ENCODE results near the gene MAP2K2.

The MAP2K2 gene

DNA sequence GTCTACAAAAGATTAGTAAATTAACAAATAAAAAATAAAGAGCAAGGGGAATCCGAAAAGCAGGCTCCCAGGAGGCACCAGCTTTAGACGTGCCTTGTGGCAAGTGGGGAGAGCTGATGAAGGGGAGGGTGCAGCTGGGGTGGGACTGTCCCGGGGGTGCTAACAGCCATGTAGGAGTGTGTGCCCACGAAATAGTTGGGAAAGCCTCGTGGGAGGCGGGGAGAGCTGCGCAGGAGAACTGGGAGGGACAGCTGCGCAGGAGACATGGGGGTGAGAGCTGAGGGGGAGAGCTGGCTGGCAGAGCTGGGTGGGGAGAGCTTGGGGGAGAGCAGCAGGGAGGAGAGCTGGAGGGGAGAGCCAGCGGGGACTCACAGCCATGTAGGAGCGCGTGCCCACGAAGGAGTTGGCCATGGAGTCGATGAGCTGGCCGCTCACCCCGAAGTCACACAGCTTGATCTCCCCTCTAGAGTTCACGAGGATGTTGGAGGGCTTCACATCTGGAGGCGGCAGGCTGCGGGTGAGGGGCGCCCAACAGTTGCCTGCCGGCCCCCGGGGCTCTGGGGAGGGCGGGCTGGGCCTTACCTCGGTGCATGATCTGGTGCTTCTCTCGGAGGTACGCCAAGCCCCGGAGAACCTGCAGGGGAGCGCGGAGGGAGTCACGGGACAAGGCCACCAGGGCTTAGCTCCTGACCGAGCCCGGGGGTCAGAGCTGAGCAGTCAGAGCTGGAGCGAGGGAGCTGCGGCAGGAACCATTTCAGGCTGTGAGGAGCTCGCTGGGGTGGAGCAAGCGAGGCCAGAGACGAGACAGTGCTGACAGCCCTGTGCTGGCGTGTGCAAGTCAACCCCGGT, 23.1 kb downstream of the MAP2K2 start:
- DNase-seq (ENCODE audit: extremely low read depth in 1 of 2, low read depth in 1 of 2) = no peak

DNA sequence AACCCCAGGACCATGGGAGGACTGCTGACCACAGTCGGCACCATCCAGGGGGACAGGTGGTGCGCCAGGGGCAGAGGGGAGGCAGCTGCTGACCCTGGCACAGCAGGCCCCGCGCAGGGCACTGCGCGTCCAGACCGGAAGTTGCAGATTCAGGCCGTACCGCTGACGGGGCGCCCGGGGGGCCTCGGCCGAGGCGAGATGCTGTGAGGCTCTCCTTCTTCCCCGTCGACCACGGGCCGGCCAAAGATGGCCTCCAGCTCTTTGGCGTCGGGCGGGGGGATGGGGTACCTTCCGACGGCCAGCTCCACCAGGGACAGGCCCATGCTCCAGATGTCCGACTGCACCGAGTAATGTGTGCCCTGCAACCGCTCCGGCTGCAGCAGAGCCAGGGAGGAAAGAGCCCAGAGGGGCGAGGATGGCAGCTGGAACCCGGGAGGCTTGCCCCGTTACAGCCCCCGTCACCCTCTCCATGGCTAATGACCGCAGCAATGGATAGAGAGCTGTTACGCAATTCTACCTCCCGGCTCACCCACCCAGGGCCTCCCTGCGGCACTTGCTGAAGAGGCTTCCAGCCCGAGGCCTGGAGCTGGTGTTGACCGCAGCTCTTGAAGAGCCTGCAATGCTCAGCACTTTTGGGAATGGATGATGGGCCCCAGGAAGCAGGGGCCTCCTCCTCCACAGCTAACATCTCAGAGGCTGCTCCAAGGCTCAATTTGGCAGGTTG, 24.7 kb downstream of the MAP2K2 start:
- DNase-seq (ENCODE audit: extremely low read depth in 1 of 2, low read depth in 1 of 2) = no peak

DNA sequence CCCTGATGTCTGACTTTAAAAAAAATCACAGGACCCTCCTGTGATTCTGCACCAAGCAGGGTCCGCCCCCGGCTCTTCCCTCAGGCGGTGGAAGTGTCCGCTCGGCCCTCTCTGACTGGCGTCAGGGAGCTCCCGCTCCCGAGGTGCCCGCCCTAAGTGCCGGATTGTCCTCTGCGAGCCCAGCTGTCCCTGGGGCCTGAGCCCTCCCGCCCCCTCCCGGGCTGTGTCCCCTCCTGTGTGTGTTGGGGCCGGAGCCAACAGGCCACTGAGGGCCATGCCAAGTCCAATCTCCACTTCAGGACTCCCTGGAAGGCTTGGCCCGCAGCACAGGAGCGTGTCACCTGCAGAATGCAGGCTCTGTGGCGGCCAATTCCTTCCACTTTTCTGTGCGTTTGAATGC, 25.4 kb downstream of the MAP2K2 start:
- no peak for DNase-seq (ENCODE audit: extremely low read depth in 1 of 2, low read depth in 1 of 2)

DNA sequence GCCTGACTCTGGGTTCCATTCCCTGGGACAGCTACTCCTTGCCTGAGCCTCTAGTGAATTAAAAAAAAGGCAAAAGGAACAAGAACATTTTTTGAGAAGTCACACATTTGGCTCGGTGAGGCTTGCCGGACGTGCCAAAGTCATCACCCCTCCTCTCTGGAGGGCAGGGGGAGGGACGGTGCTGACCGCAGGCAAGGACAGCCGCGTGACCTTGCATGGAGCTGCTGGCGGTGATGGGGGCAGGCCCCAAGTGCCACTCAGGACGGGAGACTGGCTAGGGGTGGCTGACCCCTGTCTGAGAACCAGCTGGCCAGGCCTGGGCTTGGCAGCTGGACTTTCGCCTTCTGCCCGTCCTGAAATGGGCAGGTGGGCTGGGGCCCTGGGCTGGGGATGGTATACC, 26.4 kb downstream of the MAP2K2 start:
- DNase-seq (ENCODE audit: extremely low read depth in 1 of 2, low read depth in 1 of 2) = no peak

DNA sequence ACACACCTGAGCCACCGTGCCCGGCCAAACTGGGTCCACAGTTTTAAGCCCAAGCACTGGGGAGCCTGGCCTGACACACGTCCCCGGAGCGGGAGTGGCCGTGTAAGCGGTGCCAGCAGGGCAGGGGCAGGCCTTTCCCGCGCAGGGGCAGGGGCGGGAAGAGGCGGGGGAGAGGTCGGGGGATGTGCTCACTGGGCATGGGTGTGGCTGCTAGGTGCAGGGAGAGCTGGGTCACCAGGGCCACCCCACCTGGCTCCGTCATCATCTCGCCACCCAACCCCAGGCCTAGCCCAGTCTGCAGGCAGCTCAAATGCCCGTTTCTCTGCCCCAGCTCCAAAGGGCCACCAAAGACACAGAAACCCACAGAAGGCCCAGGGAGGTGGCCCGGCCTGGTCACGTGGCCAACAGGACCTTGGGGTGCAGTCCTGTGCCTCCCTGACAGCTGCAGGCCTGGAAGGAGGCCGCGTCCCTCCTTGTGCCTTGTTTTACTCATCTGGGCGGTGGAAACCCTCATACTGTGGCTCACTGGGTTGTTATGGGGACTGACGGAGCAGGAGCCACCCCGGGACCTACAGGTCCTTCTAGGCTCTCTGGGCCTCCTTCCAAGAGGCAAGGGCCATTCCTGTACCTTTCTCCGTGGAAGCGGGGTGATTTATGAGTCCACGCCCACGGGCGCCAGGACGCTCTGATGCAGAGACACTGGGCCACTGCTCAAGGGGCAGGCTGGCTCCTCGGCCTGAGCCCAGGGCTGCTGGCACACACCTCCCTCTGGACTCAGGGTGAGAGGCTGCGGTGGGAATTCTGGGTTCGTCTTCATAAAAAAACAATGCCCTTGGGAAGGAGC, 27.7 kb downstream of the MAP2K2 start:
- DNase-seq (ENCODE audit: extremely low read depth in 1 of 2, low read depth in 1 of 2) = no peak

DNA sequence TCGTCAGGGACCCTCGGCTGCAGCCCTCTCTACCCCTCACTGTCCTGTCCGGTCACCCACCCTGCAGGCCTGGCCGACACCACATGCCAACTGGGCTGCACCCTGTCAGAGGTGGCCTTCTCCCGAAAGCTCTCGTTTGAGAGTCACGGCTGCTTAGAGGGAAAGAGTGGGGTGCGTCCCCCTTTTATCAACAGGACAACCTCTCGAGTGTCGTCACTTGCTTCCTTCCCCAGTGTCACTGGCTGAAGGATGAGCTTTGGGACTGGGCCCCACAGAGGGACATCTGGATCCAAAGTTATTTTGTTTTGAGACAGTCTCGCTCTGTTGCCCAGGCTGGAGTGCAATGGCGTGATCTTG, 28.5 kb downstream of the MAP2K2 start:
- DNase-seq (ENCODE audit: extremely low read depth in 1 of 2, low read depth in 1 of 2) = no peak

DNA sequence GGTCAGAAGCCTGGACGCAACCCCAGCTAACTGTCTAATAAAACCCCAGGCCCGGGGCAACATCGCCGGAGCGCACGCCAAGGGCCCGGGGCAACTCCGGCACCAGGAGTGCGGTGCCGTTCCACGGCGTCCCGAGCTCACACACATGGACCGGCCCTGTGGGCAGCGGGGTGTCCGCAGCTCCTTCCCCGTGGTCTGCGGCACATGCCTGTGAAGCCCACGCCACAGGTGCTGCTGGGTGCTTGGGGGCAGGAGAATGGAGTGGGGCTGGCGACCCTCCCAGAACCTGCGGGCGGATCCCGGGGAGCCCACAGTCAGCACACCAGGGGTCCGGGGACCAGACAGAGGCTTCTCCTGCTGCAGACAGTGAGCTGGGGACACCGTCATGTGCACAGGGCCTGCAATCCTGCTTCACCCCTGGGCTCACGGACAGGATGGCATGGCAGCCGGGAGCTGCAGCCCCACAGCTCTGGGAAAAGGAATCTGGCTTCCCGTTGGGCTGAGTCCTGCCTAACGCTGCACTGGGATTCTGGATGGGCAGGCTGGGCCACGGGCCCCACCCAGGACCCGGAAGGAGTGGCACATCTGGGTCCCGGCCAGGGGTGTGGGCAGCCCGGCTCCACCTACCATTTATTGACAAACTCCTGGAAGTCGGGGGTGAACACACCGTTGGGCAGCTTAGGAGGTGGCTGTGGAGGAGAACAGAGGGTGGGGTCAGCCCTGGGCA, 29.0 kb downstream of the MAP2K2 start:
- no peak for DNase-seq (ENCODE audit: extremely low read depth in 1 of 2, low read depth in 1 of 2)

DNA sequence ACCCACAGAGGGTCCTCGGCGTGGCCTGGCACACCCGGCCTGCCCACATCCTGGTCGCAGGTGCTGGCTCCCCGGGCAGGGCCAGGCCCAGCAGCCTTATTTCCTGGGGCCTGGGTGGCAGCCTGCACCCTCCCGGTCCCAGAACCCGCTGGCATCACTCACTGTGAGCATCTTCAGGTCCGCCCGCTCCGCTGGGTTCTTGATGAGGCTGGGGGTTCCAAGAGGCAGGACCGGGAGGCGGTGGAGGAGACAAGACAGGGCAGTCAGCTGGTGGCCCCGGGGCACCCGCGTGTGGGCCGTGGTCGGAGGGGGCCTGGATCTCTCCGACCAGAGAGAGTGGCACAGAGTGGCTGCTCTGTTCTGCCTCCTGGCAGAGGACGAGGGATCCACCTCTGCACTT, 29.6 kb downstream of the MAP2K2 start:
- no peak for DNase-seq (ENCODE audit: extremely low read depth in 1 of 2, low read depth in 1 of 2)

DNA sequence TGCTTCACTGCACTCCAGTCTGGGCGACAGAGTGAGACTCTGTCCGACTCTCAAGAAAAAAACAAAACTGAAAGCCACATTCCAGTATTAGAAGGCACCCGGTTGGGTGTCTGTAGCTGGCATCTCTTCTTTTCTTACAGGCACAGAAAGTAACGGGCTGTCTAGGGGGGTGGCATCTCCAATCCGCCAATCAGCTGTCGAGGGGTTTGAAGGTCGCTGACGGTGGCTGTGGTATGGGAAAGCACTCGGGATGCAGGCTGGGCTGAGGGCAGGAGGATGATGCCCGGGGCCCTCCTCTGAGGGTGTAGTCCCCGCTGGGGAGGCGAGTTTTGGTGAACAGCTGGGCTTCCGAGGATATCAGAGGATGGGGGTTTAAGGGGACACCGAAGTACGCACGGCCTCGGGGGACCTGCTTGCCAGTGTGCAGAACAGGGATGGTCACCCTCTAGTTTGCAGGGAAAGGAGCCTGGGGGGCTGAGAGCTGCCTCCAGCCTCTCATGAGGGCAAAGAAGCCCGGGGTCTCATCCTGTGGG, 30.2 kb downstream of the MAP2K2 start:
- no peak for DNase-seq (ENCODE audit: extremely low read depth in 1 of 2, low read depth in 1 of 2)

DNA sequence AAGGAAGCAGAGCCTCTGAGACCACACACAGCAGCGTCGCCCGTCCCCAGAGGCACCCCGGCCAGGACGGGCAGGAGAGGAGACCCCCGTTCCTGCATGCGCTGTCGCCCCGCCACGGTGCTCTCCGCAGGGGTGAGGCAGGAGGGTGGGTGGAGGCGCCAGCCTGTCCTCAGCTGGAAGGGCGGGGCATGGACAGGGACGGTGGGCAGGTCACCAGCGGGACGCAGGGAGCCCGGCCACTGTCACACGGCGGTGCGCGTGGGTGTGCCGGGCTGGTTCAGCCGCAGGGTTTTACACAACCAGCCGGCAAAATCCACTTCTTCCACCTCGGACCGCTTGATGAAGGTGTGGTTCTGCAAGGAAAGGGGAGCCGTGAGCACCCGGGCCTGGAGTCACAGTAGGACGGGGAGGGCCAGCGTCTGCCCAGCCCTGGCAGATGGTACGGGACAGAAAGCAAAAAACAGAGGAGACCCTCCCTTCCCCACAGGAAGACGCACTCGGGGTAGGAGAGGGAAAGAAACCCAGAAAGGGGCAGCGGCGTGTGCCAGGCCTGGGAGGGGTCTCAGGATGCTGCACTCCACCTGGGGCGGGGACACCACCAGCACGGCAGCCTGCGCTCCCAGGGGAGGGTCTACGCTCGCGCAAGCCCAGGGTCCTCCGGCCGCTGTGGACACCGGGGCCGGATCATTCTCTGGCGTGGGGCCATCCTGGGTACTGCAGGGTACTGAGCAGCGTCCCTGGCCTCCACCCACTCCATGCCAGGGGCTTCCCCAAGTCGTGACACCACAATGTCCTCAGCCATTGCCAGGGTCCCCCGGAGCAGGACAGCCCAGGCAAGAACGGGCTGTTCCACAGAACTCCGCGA, 33.3 kb downstream of the MAP2K2 start:
- no peak for DNase-seq (ENCODE audit: extremely low read depth in 1 of 2, low read depth in 1 of 2)

DNA sequence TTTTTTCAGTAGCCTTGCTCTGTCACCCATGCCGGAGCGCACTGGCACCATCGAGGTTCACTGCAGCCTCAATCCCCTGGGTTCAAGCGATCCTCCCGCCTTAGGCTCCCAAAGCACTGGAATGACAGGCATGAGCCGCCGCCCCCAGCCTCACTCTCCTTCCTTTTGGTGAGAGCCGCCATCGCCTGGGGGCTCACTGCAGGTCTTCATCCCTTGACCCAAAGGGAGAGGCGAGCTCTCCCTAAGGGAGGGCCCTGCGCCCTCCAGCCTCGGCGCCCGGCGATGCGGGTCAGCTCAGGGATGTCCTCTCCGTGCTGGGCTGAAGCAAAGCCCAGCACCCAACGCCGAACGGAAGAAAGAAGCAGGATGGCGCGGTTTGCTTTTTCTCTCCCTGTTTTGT, 34.0 kb downstream of the MAP2K2 start:
- no peak for DNase-seq (ENCODE audit: extremely low read depth in 1 of 2, low read depth in 1 of 2)

DNA sequence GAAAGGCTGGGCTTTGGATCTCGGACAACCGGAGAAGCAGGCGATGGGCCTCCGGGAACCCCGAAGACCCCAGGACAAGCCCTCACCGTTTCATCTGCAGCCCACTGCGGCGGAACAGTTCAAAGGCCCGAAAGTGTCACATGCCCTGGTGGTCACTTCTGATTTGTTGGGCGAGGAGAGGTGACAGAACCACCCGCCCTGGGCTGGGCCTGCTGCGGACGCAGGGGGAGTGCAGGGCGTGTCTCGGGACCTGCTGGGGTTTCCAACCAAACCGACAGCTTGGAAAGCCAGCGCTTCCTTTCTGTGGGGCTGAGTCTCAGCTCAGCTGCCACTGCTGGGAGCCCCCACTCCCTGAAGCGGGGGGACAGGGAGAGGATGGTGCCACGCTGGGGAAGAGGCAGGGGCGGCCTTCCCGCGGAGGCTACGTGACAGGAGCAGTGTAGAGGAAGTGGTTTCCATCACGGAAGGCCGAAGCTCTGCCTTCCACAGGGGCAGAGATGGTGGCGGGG, 34.5 kb downstream of the MAP2K2 start:
- peak in 1 of 2 donors; percentile 32 for DNase-seq (ENCODE audit: extremely low read depth in 1 of 2, low read depth in 1 of 2)

DNA sequence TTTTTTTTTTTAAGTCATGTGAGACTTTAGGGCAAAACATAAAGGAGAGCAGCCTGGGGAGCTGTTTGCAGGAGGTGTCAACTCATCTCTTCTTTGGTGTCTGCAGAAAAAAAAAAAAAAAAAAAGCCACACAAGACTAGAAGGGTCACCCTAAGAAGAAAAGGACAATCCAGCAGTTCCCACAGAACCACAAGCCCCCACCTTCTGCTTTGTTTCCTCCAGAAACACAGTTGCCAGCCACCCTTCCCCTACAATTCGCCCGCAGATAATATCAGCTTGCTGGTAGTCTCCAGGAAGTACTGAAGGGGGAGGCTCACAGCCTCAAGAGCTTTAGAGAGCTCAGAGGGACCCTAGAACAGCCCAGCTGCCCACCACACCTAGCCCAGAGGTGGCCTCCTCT, 34.9 kb downstream of the MAP2K2 start:
- no peak for DNase-seq (ENCODE audit: extremely low read depth in 1 of 2, low read depth in 1 of 2)

DNA sequence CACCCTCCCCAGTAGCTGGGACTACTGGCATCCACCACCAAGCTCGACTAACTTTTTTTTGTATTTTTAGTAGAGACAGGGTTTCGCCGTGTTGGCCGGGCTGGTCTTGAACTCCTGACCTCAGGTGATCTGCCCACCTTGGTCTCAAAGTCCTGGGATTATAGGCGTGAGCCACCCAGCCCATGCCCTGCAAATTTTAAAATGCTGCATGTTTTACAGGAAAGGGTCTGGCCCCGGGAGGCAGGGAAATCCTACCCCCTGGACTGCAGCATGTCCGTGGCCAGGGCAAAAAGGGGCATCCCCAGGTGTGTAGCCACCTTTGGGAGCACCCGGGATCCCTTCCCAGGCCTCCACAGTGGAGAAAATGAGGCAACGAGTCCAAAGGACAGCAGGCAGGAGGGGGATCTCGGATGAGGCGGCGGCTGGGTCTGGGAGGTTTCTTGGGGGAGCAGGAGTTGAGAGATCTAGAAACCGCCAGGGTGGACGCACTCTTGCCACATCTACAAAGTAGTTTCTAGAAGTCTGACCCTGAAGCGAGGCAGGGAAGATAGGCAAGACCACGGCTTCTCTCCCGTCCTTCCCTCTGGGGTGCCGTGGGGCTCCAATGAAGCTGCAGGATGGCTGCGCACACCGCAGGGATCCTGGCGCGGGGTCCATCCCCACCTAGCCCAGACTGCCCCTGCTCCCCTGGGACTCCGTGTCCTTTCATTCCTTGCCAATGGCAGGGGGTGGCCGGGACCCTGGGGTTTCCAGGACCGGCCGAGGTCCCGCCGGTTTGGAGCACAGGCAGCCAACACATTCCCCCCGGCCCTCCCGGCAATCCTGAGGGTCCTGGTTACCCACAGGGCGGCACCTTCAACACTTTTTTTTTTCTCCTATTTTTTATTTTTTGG, 35.9 kb downstream of the MAP2K2 start:
- no peak for DNase-seq (ENCODE audit: extremely low read depth in 1 of 2, low read depth in 1 of 2)

DNA sequence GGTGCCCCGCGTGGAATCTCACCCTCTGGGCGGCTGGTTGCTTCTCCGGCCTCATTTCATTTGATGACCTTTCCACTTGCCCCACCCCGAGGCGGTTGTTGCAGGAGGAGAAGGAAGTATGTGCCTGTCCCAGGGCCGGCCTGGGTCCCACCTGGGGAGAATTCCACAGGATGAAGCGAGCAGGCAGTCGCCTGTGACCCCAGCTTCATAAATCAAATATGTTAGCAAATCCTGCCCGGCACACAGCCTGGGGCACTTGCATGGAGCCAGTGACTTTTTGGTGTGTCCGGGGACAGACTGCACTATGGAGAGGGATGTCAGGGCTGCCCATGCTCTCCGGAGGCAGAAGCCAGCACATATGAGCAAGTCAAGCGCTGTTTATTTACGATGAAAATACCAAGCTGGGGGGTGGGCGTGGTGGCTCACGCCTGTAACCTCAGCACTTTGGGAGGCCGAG, 37.5 kb downstream of the MAP2K2 start:
- DNase-seq (ENCODE audit: extremely low read depth in 1 of 2, low read depth in 1 of 2) = no peak

DNA sequence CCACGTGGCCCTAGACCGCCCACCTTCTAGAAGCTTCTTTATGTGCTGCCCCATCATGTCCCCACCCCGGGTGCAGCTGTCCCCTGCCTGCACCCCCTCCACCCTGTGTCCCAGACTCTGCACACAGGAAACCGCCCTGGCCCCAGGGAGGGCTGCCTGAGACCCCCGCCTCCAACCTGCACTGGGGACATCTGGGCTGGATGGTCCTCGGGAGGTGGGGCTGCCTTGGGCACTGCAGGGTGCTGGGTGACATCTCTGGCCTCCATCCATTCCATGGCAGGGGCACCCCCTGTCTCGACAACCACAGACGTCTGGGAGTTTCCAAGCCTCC, 39.4 kb downstream of the MAP2K2 start:
- no peak for DNase-seq (ENCODE audit: extremely low read depth in 1 of 2, low read depth in 1 of 2)

DNA sequence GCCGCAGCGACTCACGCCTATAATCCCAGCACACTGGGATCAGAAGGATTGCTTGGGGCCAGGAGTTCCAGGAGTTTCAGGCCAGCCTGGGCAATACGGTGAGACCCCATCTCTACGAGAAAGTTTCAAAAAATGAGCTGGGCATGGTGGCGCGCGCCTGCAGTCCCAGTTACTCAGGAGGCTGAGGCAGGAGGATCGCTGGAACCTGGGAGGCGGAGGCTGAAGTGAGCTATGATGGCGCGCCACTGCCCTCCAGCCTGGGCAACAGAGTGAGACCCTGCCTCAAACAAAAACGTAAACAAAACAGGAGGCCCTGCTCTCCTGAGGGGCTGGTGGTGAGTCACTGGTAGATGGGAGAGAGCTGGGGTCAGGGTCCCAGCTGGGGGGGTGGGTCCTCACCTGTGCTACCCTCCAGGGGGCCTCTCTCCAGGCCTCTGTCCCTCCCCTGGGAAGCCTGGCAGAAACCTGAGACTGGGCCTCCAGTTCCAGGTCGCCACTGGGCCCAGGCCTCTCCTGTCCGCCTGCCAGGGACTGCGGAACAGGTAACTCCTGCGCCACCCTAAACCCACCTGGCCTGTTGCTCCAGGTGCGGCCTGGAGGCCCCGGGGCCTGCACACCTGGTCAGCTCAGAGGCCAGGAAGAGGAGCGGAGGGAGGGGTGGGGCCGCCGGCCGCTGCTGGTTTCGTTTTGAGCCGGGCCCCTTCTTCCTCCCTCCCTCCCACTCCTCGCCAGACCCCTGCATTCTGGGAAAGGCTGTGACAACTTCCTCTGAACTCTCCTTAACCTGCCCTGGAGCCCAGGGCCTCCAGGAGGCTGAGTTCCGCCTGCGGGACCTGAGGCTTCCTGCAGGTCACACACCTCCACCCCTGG, 40.0 kb downstream of the MAP2K2 start:
- DNase-seq (ENCODE audit: extremely low read depth in 1 of 2, low read depth in 1 of 2) = no peak

DNA sequence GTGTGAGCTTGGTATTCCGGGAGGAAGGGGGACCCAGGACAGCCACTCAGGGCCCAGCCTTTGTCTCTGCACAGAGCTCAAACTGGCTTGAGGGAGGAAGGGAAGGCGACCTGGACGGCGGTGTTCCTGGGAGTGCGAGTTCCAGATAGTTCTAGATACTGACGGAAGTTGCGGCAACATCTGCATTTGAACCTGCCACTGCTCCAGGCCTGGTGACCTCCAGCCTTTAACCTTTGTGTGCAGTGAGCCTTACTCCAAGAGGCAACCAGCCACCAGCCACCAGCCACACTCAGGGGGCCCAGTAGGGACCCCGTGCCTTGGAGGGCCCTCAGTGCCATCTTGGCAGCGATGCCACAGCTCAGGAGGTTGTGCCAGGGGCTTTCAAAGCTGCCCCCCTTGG, 41.8 kb downstream of the MAP2K2 start:
- DNase-seq (ENCODE audit: extremely low read depth in 1 of 2, low read depth in 1 of 2) = no peak

Data from activated CD8-positive, alpha-beta memory T cell treated with anti-CD3 and anti-CD28 coated beads for 1 hour (primary cell).